ENCODE results near the gene XPO5. TPM values are rescaled to one million over a fixed set of nuclear protein-coding genes. Genes with fewer than 3 reads are reported as not detected.

The XPO5 gene
- polyA plus RNA-seq, 2 donors = 10.1 to 14.3 TPM

DNA sequence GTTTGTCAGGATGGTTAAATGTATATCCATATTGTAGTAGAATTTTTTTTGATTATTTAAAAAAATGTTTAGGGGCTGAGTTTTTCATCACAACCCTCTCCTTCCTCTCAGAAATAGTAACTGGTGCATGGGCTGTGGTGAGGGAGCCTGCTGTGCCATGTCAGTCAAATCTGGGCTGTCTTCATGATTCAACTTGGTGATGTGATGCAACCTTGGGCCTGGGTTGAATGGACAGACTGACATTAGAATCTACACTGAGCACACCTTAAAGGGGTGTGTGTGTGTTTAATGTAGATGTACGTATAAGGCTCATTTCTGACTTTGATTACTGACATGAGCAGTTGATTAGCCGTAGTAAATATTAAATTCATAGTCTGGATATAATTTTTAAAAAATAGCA, 94.8 kb downstream of the XPO5 start:
- 50 to 61% methylated on average over 2 of the region's 2 CpGs for WGBS, 2 donors
- Histone ChIP-seq H3K4me1 (ENCODE audit: control insufficient read depth in 2 of 2, insufficient read depth in 2 of 2, low read length in 1 of 2) (peaks cover 0 to 7% of the 10 kb centered on the region in 2 donors), H3K36me3 (ENCODE audit: control insufficient read depth in 2 of 2, insufficient read depth in 2 of 2, low read length in 1 of 2) (no peaks in the 10 kb centered on the region), H3K9me3 (ENCODE audit: control insufficient read depth in 2 of 2, insufficient read depth in 1 of 2, low read depth in 1 of 2, low read length in 1 of 2) (no peaks in the 10 kb centered on the region), H3K4me3 (ENCODE audit: low read depth in 1 of 2, low read length in 2 of 2) (no peak overlapping the region), H3K27ac (ENCODE audit: low read depth in 2 of 2, low read length in 1 of 2) (peak overlapping the region in 1 of 2 donors; percentile 7), H3K27me3 (ENCODE audit: control insufficient read depth in 1 of 2, insufficient read depth in 2 of 2, low read length in 2 of 2) (no peaks in the 10 kb centered on the region)

GRCh38 chr6:43478008-43478372, 97.8 kb downstream of the XPO5 start:
- Histone ChIP-seq H3K4me1 (ENCODE audit: control insufficient read depth in 2 of 2, insufficient read depth in 2 of 2, low read length in 1 of 2) (peaks cover 0 to 7% of the 10 kb centered on the region in 2 donors), H3K9me3 (ENCODE audit: control insufficient read depth in 2 of 2, insufficient read depth in 1 of 2, low read depth in 1 of 2, low read length in 1 of 2) (no peaks in the 10 kb centered on the region), H3K36me3 (ENCODE audit: control insufficient read depth in 2 of 2, insufficient read depth in 2 of 2, low read length in 1 of 2) (no peaks in the 10 kb centered on the region), H3K4me3 (ENCODE audit: low read depth in 1 of 2, low read length in 2 of 2) (peak overlapping the region; percentile 60 to 87), H3K27me3 (ENCODE audit: control insufficient read depth in 1 of 2, insufficient read depth in 2 of 2, low read length in 2 of 2) (no peaks in the 10 kb centered on the region), H3K27ac (ENCODE audit: low read depth in 2 of 2, low read length in 1 of 2) (peak overlapping the region; percentile 41 to 78)
- 7 to 11% methylated on average over 3 of the region's 3 CpGs for WGBS, 2 donors

- no peaks in the 10 kb centered on the region for H3K27me3 ChIP-seq (ENCODE audit: control insufficient read depth in 1 of 2, insufficient read depth in 2 of 2, low read length in 2 of 2)
- peak within 1 kb of the TSS; percentile 41 to 78 for H3K27ac ChIP-seq (ENCODE audit: low read depth in 2 of 2, low read length in 1 of 2)
- peaks cover 0 to 7% of the 10 kb centered on the region in 2 donors for H3K4me1 ChIP-seq (ENCODE audit: control insufficient read depth in 2 of 2, insufficient read depth in 2 of 2, low read length in 1 of 2)
- 0 to 1% methylated on average over 34 of the region's 34 CpGs for WGBS, 2 donors
- H3K4me3 ChIP-seq (ENCODE audit: low read depth in 1 of 2, low read length in 2 of 2) = peak within 1 kb of the TSS; percentile 60 to 87
- H3K36me3 ChIP-seq (ENCODE audit: control insufficient read depth in 2 of 2, insufficient read depth in 2 of 2, low read length in 1 of 2) = no peaks in the 10 kb centered on the region
- no peaks in the 10 kb centered on the region for H3K9me3 ChIP-seq (ENCODE audit: control insufficient read depth in 2 of 2, insufficient read depth in 1 of 2, low read depth in 1 of 2, low read length in 1 of 2)
These were observed 98.4 kb downstream of the XPO5 start, which contains the start of gene TJAP1 for GRCh38 chr6:43477235-43478007. TSS of gene TJAP1 (plus strand) at chr6:43477570. CDS start at chr6:43499002, 21,432 bp downstream.

- H3K9me3 ChIP-seq (ENCODE audit: control insufficient read depth in 2 of 2, insufficient read depth in 1 of 2, low read depth in 1 of 2, low read length in 1 of 2) = no peaks in the 10 kb centered on the region
- 16 to 19% methylated on average over 2 of the region's 2 CpGs for WGBS, 2 donors
- H3K36me3 ChIP-seq (ENCODE audit: control insufficient read depth in 2 of 2, insufficient read depth in 2 of 2, low read length in 1 of 2) = no peaks in the 10 kb centered on the region
- peak overlapping the region; percentile 41 to 57 for H3K27ac ChIP-seq (ENCODE audit: low read depth in 2 of 2, low read length in 1 of 2)
- peaks cover 0 to 5% of the 10 kb centered on the region in 2 donors for H3K4me1 ChIP-seq (ENCODE audit: control insufficient read depth in 2 of 2, insufficient read depth in 2 of 2, low read length in 1 of 2)
- peak overlapping the region in 1 of 2 donors; percentile 87 for H3K4me3 ChIP-seq (ENCODE audit: low read depth in 1 of 2, low read length in 2 of 2)
- no peaks in the 10 kb centered on the region for H3K27me3 ChIP-seq (ENCODE audit: control insufficient read depth in 1 of 2, insufficient read depth in 2 of 2, low read length in 2 of 2)
These were observed 99.1 kb downstream of the XPO5 start for GRCh38 chr6:43476746-43477145.

- no peaks in the 10 kb centered on the region for H3K9me3 ChIP-seq (ENCODE audit: control insufficient read depth in 2 of 2, insufficient read depth in 1 of 2, low read depth in 1 of 2, low read length in 1 of 2)
- 85 to 95% methylated on average over 6 of the region's 6 CpGs for WGBS, 2 donors
- H3K4me3 ChIP-seq (ENCODE audit: low read depth in 1 of 2, low read length in 2 of 2) = no peak overlapping the region
- H3K27me3 ChIP-seq (ENCODE audit: control insufficient read depth in 1 of 2, insufficient read depth in 2 of 2, low read length in 2 of 2) = no peaks in the 10 kb centered on the region
- no peak overlapping the region for H3K27ac ChIP-seq (ENCODE audit: low read depth in 2 of 2, low read length in 1 of 2)
- H3K36me3 ChIP-seq (ENCODE audit: control insufficient read depth in 2 of 2, insufficient read depth in 2 of 2, low read length in 1 of 2) = no peaks in the 10 kb centered on the region
- peaks cover 0 to 4% of the 10 kb centered on the region in 2 donors for H3K4me1 ChIP-seq (ENCODE audit: control insufficient read depth in 2 of 2, insufficient read depth in 2 of 2, low read length in 1 of 2)
These were observed 100.3 kb downstream of the XPO5 start for GRCh38 chr6:43475516-43475915.

DNA sequence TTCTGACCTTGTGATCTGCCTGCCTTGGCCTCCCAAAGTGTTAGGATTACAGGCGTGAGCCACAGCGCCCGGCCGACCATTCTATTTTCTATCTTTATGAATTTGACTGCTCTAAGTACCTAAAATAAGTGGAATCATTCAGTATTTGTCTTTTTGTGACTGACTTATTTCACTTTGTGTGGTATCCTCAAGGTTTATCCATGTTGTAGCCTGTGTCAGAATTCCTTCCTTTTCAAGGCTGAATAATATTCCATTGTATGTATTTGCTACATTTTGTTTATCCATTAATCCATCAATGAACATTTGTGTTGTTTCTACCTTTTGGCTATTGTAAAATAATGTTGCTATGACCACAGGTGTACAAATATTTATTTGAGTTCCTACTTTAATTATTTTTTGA, 103.3 kb downstream of the XPO5 start:
- Histone ChIP-seq H3K27ac (ENCODE audit: low read depth in 2 of 2, low read length in 1 of 2) (no peak overlapping the region), H3K4me1 (ENCODE audit: control insufficient read depth in 2 of 2, insufficient read depth in 2 of 2, low read length in 1 of 2) (peaks cover 0 to 2% of the 10 kb centered on the region in 2 donors), H3K27me3 (ENCODE audit: control insufficient read depth in 1 of 2, insufficient read depth in 2 of 2, low read length in 2 of 2) (no peaks in the 10 kb centered on the region), H3K36me3 (ENCODE audit: control insufficient read depth in 2 of 2, insufficient read depth in 2 of 2, low read length in 1 of 2) (no peaks in the 10 kb centered on the region), H3K4me3 (ENCODE audit: low read depth in 1 of 2, low read length in 2 of 2) (no peak overlapping the region), H3K9me3 (ENCODE audit: control insufficient read depth in 2 of 2, insufficient read depth in 1 of 2, low read depth in 1 of 2, low read length in 1 of 2) (no peaks in the 10 kb centered on the region)
- 96 to 98% methylated on average over 4 of the region's 4 CpGs for WGBS, 2 donors

Other genes starting within 250 kb of the XPO5 start
- 1 to 10 TPM; 3.2 to 4.8 TPM for gene ZNF318, start 206.4 kb downstream of the XPO5 start, polyA plus RNA-seq
- 10 to 100 TPM; 13.3 to 40.6 TPM for gene ABCC10, start 148.5 kb downstream of the XPO5 start, polyA plus RNA-seq
- gene DLK2, start 120.5 kb downstream of the XPO5 start, polyA plus RNA-seq = 10 to 100 TPM; 11.3 to 18.7 TPM
- 10 to 100 TPM; 10.5 to 15.1 TPM for gene TJAP1, start 98.5 kb downstream of the XPO5 start, polyA plus RNA-seq
- gene LRRC73, start 65.7 kb downstream of the XPO5 start, polyA plus RNA-seq = under 1 TPM; 0.14 to 0.24 TPM
- gene YIPF3, start 59.1 kb downstream of the XPO5 start, polyA plus RNA-seq = 10 to 100 TPM; 54.3 to 64.1 TPM
- gene POLR1C, start 58.9 kb downstream of the XPO5 start, polyA plus RNA-seq = 10 to 100 TPM; 21.5 to 38.9 TPM
- gene POLH, start 147 bp upstream of the XPO5 start, polyA plus RNA-seq = 1 to 10 TPM; 3.5 to 5.0 TPM
- gene GTPBP2, start 53.2 kb upstream of the XPO5 start, polyA plus RNA-seq = 10 to 100 TPM; 62.2 to 76.8 TPM
- gene MAD2L1BP, start 59.8 kb upstream of the XPO5 start, polyA plus RNA-seq = 10 to 100 TPM; 10.1 to 23.6 TPM
- gene RSPH9, start 69.0 kb upstream of the XPO5 start, polyA plus RNA-seq = under 1 TPM; 0.14 to 0.16 TPM
- gene MRPS18A, start 111.8 kb upstream of the XPO5 start, polyA plus RNA-seq = 10 to 100 TPM; 33.3 to 70.0 TPM
- 100 to 1,000 TPM in 1 of 2 donors, 10 to 100 TPM in 1; 87.8 to 157 TPM for gene VEGFA, start 194.2 kb upstream of the XPO5 start, polyA plus RNA-seq